ENCODE results near the gene HTRA3.

Gene HTRA3

GRCh38 chr4:8236106-8236919 is 33.2 kb upstream of the HTRA3 start:
- no peaks in the 10 kb centered on the region for H3K27me3 ChIP-seq (ENCODE audit: control insufficient read depth in 1 of 2, insufficient read depth in 2 of 2, low read length in 2 of 2)
- no peaks in the 10 kb centered on the region for H3K4me1 ChIP-seq (ENCODE audit: insufficient read depth, low read length)
- H3K4me3 ChIP-seq (ENCODE audit: low read depth in 1 of 2, low read length in 2 of 2) = no peak overlapping the region
- H3K27ac ChIP-seq (ENCODE audit: low read depth, low read length) = no peak overlapping the region
- no peaks in the 10 kb centered on the region for H3K9me3 ChIP-seq (ENCODE audit: low read length)
- H3K9ac ChIP-seq (ENCODE audit: low read length) = no peak overlapping the region
- no peaks in the 10 kb centered on the region for H3K36me3 ChIP-seq (ENCODE audit: insufficient read depth, low read length)

DNA sequence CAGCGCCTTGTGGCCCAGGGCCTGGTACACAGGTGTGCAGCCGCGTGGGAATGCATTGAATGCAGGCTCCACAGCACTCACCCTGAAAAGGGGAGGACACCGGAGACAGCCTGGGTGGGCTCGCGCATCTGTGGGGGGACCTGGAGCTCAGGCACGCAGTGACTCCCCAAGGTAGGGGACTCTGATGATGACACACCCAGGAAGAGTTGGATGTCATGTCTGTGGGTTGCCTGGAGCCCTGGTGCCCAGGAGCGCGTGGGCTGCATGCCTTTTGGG is 32.7 kb upstream of the HTRA3 start:
- Histone ChIP-seq H3K27ac (ENCODE audit: low read depth, low read length) (no peak overlapping the region), H3K27me3 (ENCODE audit: control insufficient read depth in 1 of 2, insufficient read depth in 2 of 2, low read length in 2 of 2) (no peaks in the 10 kb centered on the region), H3K9ac (ENCODE audit: low read length) (no peak overlapping the region), H3K9me3 (ENCODE audit: low read length) (no peaks in the 10 kb centered on the region), H3K4me3 (ENCODE audit: low read depth in 1 of 2, low read length in 2 of 2) (no peak overlapping the region), H3K4me1 (ENCODE audit: insufficient read depth, low read length) (peaks cover under 1% of the 10 kb centered on the region), H3K36me3 (ENCODE audit: insufficient read depth, low read length) (no peaks in the 10 kb centered on the region)

GRCh38 chr4:8237256-8237989 is 32.1 kb upstream of the HTRA3 start:
- H3K27me3 ChIP-seq (ENCODE audit: control insufficient read depth in 1 of 2, insufficient read depth in 2 of 2, low read length in 2 of 2) = no peaks in the 10 kb centered on the region
- H3K4me3 ChIP-seq (ENCODE audit: low read depth in 1 of 2, low read length in 2 of 2) = no peak overlapping the region
- peaks cover 6% of the 10 kb centered on the region for H3K4me1 ChIP-seq (ENCODE audit: insufficient read depth, low read length)
- no peaks in the 10 kb centered on the region for H3K9me3 ChIP-seq (ENCODE audit: low read length)
- no peaks in the 10 kb centered on the region for H3K36me3 ChIP-seq (ENCODE audit: insufficient read depth, low read length)
- H3K9ac ChIP-seq (ENCODE audit: low read length) = no peak overlapping the region
- H3K27ac ChIP-seq (ENCODE audit: low read depth, low read length) = no peak overlapping the region

- no peak overlapping the region for H3K9ac ChIP-seq (ENCODE audit: low read length)
- peaks cover 13% of the 10 kb centered on the region for H3K4me1 ChIP-seq (ENCODE audit: insufficient read depth, low read length)
- no peak overlapping the region for H3K4me3 ChIP-seq (ENCODE audit: low read depth in 1 of 2, low read length in 2 of 2)
- no peaks in the 10 kb centered on the region for H3K9me3 ChIP-seq (ENCODE audit: low read length)
- H3K36me3 ChIP-seq (ENCODE audit: insufficient read depth, low read length) = no peaks in the 10 kb centered on the region
- H3K27ac ChIP-seq (ENCODE audit: low read depth, low read length) = no peak overlapping the region
- H3K27me3 ChIP-seq (ENCODE audit: control insufficient read depth in 1 of 2, insufficient read depth in 2 of 2, low read length in 2 of 2) = no peaks in the 10 kb centered on the region
These were observed 31.5 kb upstream of the HTRA3 start for GRCh38 chr4:8238036-8238511.

- H3K9me3 ChIP-seq (ENCODE audit: low read length) = no peaks in the 10 kb centered on the region
- no peaks in the 10 kb centered on the region for H3K27me3 ChIP-seq (ENCODE audit: control insufficient read depth in 1 of 2, insufficient read depth in 2 of 2, low read length in 2 of 2)
- no peak overlapping the region for H3K4me3 ChIP-seq (ENCODE audit: low read depth in 1 of 2, low read length in 2 of 2)
- no peaks in the 10 kb centered on the region for H3K36me3 ChIP-seq (ENCODE audit: insufficient read depth, low read length)
- no peak overlapping the region for H3K27ac ChIP-seq (ENCODE audit: low read depth, low read length)
- peaks cover 13% of the 10 kb centered on the region for H3K4me1 ChIP-seq (ENCODE audit: insufficient read depth, low read length)
- H3K9ac ChIP-seq (ENCODE audit: low read length) = no peak overlapping the region
These were observed 31.0 kb upstream of the HTRA3 start for GRCh38 chr4:8238515-8239053.

DNA sequence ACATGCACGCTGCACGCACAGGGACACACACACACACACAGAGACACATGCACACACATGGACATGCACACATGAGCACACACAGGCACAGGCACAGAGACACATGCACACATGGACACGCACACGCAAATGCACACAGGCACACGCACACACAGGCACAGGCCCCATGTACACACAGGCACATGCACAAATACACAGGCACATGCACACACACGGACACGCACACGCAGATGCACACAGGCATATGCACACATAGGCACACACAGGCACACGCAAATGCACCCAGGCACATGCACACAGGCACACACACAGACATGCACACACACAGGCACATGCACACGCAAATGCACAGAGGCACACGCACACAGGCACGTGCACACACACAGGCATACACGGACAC is 30.3 kb upstream of the HTRA3 start:
- H3K4me1 ChIP-seq (ENCODE audit: insufficient read depth, low read length) = peaks cover 13% of the 10 kb centered on the region

GRCh38 chr4:8239661-8240060 is 29.9 kb upstream of the HTRA3 start:
- H3K4me3 ChIP-seq (ENCODE audit: low read depth in 1 of 2, low read length in 2 of 2) = no peak overlapping the region
- H3K9me3 ChIP-seq (ENCODE audit: low read length) = no peaks in the 10 kb centered on the region
- no peaks in the 10 kb centered on the region for H3K36me3 ChIP-seq (ENCODE audit: insufficient read depth, low read length)
- no peak overlapping the region for H3K27ac ChIP-seq (ENCODE audit: low read depth, low read length)
- H3K9ac ChIP-seq (ENCODE audit: low read length) = no peak overlapping the region
- peaks cover 13% of the 10 kb centered on the region for H3K4me1 ChIP-seq (ENCODE audit: insufficient read depth, low read length)
- H3K27me3 ChIP-seq (ENCODE audit: control insufficient read depth in 1 of 2, insufficient read depth in 2 of 2, low read length in 2 of 2) = no peaks in the 10 kb centered on the region

More for the DNA sequence above, 30.3 kb upstream of the HTRA3 start:
- H3K9me3 ChIP-seq (ENCODE audit: low read length) = no peaks in the 10 kb centered on the region
- no peaks in the 10 kb centered on the region for H3K36me3 ChIP-seq (ENCODE audit: insufficient read depth, low read length)
- no peak overlapping the region for H3K27ac ChIP-seq (ENCODE audit: low read depth, low read length)
- no peaks in the 10 kb centered on the region for H3K27me3 ChIP-seq (ENCODE audit: control insufficient read depth in 1 of 2, insufficient read depth in 2 of 2, low read length in 2 of 2)
- H3K9ac ChIP-seq (ENCODE audit: low read length) = no peak overlapping the region
- H3K4me3 ChIP-seq (ENCODE audit: low read depth in 1 of 2, low read length in 2 of 2) = no peak overlapping the region

DNA sequence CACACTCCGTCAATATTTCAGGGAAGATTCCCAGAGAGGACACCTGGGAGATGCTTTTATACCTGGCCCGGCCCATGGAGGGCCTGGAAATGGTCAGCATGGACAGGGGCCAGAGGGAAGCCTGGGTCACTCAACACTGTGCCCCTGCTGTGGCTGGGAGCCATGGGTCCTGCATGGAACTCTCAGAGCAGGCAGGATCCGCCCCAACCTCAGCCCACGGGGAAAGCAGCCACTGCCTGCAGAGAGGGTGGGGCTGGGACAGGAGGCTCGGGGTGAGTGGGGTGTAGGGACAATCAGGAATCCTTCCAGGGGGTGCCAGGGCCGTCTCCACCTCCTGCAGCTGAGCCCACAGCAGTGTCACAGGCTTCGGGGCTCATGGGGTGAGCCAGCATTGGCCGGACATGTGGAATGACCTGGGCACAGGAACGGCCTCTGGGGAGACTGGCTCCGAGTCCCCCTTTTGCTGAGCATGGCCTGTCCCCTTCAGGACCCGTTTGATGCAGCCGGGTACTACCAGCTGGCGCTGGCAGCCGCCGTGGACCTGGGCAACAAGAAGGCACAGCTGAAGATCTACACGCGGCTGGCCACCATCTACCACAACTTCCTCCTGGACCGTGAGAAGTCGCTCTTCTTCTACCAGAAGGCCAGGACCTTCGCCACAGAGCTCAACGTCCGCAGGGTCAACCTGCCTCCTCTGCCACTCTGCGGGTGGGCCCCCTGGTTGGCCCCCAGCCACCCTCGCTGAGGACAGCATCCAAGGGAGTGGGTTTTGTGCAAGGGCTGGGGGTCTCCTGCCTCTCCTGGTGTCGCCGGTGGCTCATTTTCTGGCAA is 29.1 kb upstream of the HTRA3 start:
- H3K27ac ChIP-seq (ENCODE audit: low read depth, low read length) = no peak overlapping the region
- H3K4me1 ChIP-seq (ENCODE audit: insufficient read depth, low read length) = peaks cover 13% of the 10 kb centered on the region
- no peaks in the 10 kb centered on the region for H3K36me3 ChIP-seq (ENCODE audit: insufficient read depth, low read length)
- no peaks in the 10 kb centered on the region for H3K27me3 ChIP-seq (ENCODE audit: control insufficient read depth in 1 of 2, insufficient read depth in 2 of 2, low read length in 2 of 2)
- no peak overlapping the region for H3K4me3 ChIP-seq (ENCODE audit: low read depth in 1 of 2, low read length in 2 of 2)
- H3K9ac ChIP-seq (ENCODE audit: low read length) = no peak overlapping the region
- no peaks in the 10 kb centered on the region for H3K9me3 ChIP-seq (ENCODE audit: low read length)

- no peak overlapping the region for H3K4me3 ChIP-seq (ENCODE audit: low read depth in 1 of 2, low read length in 2 of 2)
- no peaks in the 10 kb centered on the region for H3K27me3 ChIP-seq (ENCODE audit: control insufficient read depth in 1 of 2, insufficient read depth in 2 of 2, low read length in 2 of 2)
- no peaks in the 10 kb centered on the region for H3K36me3 ChIP-seq (ENCODE audit: insufficient read depth, low read length)
These were observed 28.3 kb upstream of the HTRA3 start for GRCh38 chr4:8241211-8241779.

DNA sequence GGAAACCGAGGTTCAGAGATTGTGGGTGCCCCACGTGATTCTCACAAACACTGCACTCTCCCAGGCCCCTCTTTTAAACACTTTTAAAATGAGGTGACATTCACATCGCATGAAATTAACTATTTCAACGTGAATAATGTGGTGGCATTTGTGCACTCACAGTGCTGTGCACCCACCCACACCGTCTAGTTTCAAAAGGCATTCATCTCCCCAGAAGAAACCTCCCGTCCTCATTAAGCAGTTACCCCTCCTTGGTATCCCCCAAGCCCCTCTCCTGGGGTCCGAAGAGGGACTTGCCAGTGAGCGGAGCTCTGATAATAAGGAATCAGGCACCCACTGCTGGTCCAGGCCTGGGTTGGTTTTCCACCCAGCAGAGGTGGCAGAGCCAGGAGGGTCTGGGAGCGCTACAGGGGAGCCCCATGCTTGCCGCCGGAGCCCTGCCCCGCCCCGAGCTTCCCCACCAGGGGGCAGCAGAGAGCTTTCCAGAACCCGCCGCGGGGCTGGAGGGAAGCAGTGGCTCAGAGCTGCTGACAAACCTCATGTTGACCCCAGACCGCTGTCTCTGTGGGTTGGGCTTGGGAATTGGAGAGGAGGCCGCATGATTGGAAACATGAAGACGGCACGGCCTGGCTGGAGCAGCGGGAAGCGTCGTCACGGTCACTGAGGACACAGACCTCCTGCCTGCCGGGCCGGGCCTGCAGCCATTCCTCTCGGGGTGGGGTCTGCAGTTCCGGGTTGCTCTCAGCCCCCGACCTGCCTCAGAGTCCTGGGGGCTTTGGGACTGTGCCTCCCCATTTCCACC is 27.5 kb upstream of the HTRA3 start:
- H3K27ac ChIP-seq (ENCODE audit: low read depth, low read length) = no peak overlapping the region
- no peaks in the 10 kb centered on the region for H3K27me3 ChIP-seq (ENCODE audit: control insufficient read depth in 1 of 2, insufficient read depth in 2 of 2, low read length in 2 of 2)
- no peaks in the 10 kb centered on the region for H3K36me3 ChIP-seq (ENCODE audit: insufficient read depth, low read length)
- peak overlapping the region in 1 of 2 donors; percentile 9 for H3K4me3 ChIP-seq (ENCODE audit: low read depth in 1 of 2, low read length in 2 of 2)
- H3K4me1 ChIP-seq (ENCODE audit: insufficient read depth, low read length) = peaks cover 13% of the 10 kb centered on the region
- no peaks in the 10 kb centered on the region for H3K9me3 ChIP-seq (ENCODE audit: low read length)
- H3K9ac ChIP-seq (ENCODE audit: low read length) = no peak overlapping the region

More at GRCh38 chr4:8241211-8241779, 28.3 kb upstream of the HTRA3 start:
- Histone ChIP-seq H3K27ac (ENCODE audit: low read depth, low read length) (no peak overlapping the region), H3K4me1 (ENCODE audit: insufficient read depth, low read length) (peaks cover 13% of the 10 kb centered on the region), H3K9me3 (ENCODE audit: low read length) (no peaks in the 10 kb centered on the region), H3K9ac (ENCODE audit: low read length) (no peak overlapping the region)

All from muscle layer of colon (tissue), 2 donors.